GM12878 (cell line): ENCODE results near the gene PSPN. TPM values are rescaled to one million over a fixed set of nuclear protein-coding genes. Genes with fewer than 3 reads are reported as not detected.

Source experiments
- ATAC-seq: fragments of 200-7000 bp; cut with Tn5 transposase; 3 replicates; pipeline ENCODE4 v1.9.1; 2020; ENCODE audit warnings: mild to moderate bottlenecking, moderate library complexity
- BruUV-seq: library from RNA; stranded (reverse); fragments of 400-500 nt; replicated peaks from 2 replicates; lab custom pipeline; 2021; lab: Mats Ljungman, UMichigan
- CTCF ChIA-PET: fragments of 300-600 bp; sonication (Branson Sonifier 250); formaldehyde crosslinking; extraction: SDS; loops from one replicate; lab custom pipeline; 2021; ENCODE audit warnings: inconsistent platforms; lab: Yijun Ruan, JAX
- POLR2A ChIA-PET: fragments of 350-600 bp; formaldehyde crosslinking; extraction: SDS; loops from one replicate; lab custom pipeline; 2021; ENCODE audit warnings: inconsistent platforms; lab: Charles Lee
- RAD21 ChIA-PET: fragments of 300-600 bp; sonication (Branson Sonifier 250); formaldehyde crosslinking; loops from one replicate; lab custom pipeline; 2023; ENCODE audit warnings: antibody characterized with exemption; ENCODE audit not compliant: unreplicated experiment; lab: Charles Lee
- SMC1A ChIA-PET: fragments of 300-600 bp; sonication (Branson Sonifier 250); formaldehyde crosslinking; loops from one replicate; lab custom pipeline; 2023; ENCODE audit not compliant: unreplicated experiment, uncharacterized antibody; lab: Charles Lee
- DNase-seq: peaks from one replicate; pipeline ENCODE4 v3.0.0-alpha.2; 2011; ENCODE audit warnings: low read depth, low spot score
- FAIRE-seq: peaks from 3 replicates; lab custom pipeline; 2011; peaks lifted over from hg19 to GRCh38; lab: Jason Lieb, UNC
- H2AFZ ChIP-seq: 2 replicates; pipeline ENCODE4 v1.6.0; 2011; ENCODE audit warnings: low read depth, low read length, control low read depth; ENCODE audit not compliant: control insufficient read depth
- H3K27ac ChIP-seq: 2 replicates; pipeline ENCODE4 v1.5.1; 2011; ENCODE audit warnings: control low read depth; ENCODE audit not compliant: control insufficient read depth, insufficient read depth
- H3K27me3 ChIP-seq, 2 experiments: replicated peaks in 1 of 2; 2 replicates each; pipeline versions ENCODE4 v1.6.0 to v1.6.1; 2011; ENCODE audit warnings: low read length in 1 of 2; ENCODE audit not compliant: control insufficient read depth in 2 of 2, insufficient read depth in 2 of 2
- H3K36me3 ChIP-seq, 2 experiments: 2 replicates each; pipeline ENCODE4 v1.5.1; 2011; ENCODE audit warnings: low read length in 1 of 2; ENCODE audit not compliant: control insufficient read depth in 2 of 2, insufficient read depth in 2 of 2
- H3K4me1 ChIP-seq: 2 replicates; pipeline ENCODE4 v1.6.1; 2011; ENCODE audit warnings: mild to moderate bottlenecking, low read length, moderate library complexity, mixed read lengths; ENCODE audit not compliant: control insufficient read depth, insufficient read depth
- H3K4me2 ChIP-seq: 2 replicates; pipeline ENCODE4 v1.6.0; 2011; ENCODE audit warnings: control low read depth; ENCODE audit not compliant: control insufficient read depth, insufficient read depth
- H3K4me3 ChIP-seq: fragments of 200-600 bp; sonication (generic); 2 replicates; pipeline ENCODE4 v1.5.1; 2016
- H3K79me2 ChIP-seq: 2 replicates; pipeline ENCODE4 v1.6.0; 2011; ENCODE audit warnings: low read length; ENCODE audit not compliant: control insufficient read depth, insufficient read depth
- H3K9ac ChIP-seq: 2 replicates; pipeline ENCODE4 v1.8.0; 2011; ENCODE audit warnings: low read length, control low read depth, mixed read lengths; ENCODE audit not compliant: control insufficient read depth, insufficient read depth
- H3K9me3 ChIP-seq: replicated peaks from 3 replicates; pipeline ENCODE4 v1.5.1; 2011; ENCODE audit warnings: mild to moderate bottlenecking, low read length; ENCODE audit not compliant: control insufficient read depth, insufficient read depth
- H4K20me1 ChIP-seq: 2 replicates; pipeline ENCODE4 v1.6.0; 2011; ENCODE audit not compliant: control insufficient read depth, insufficient read depth
- MXI1 ChIP-seq: fragments of 150-350 bp; IDR thresholded peaks from 2 replicates; pipeline ENCODE4 v1.6.1; 2011; ENCODE audit warnings: low read depth, mild to moderate bottlenecking, inconsistent platforms, low read length, improper control_type of control experiment
- MYC ChIP-seq: IDR thresholded peaks from 2 replicates; pipeline ENCODE4 v1.6.1; 2011; ENCODE audit warnings: mild to moderate bottlenecking, low read length, moderate library complexity, inconsistent platforms; ENCODE audit not compliant: insufficient read depth, insufficient replicate concordance, insufficient read length, severe bottlenecking
- RELA ChIP-seq: fragments of 450-650 bp; IDR thresholded peaks from 2 replicates; pipeline ENCODE4 v1.8.0; 2014; ENCODE audit warnings: borderline replicate concordance; ENCODE audit not compliant: partially characterized antibody
- WGBS: methylation state at CpG from one replicate; pipeline ENCODE4 v1.1.6; 2016; ENCODE audit warnings: low lambda C conversion rate; ENCODE audit not compliant: insufficient replicate concordance, insufficient coverage; ENCODE audit errors: missing lambda C conversion rate; 5-methylcytosine and 5-hydroxymethylcytosine counted together
- in situ Hi-C: fragments of 300-500 bp; cut with MboI; formaldehyde crosslinking; loops from 9 replicates; pipeline ENCODE4 v1.14.3; 2018; ENCODE audit warnings: mixed read lengths
- intact Hi-C: fragments of 100-400 bp; cut with micrococcal nuclease; formaldehyde crosslinking; loops from one replicate; pipeline ENCODE4 v1.14.2; 2022; ENCODE audit not compliant: unreplicated experiment
- polyA plus RNA-seq, 11 experiments: library from polyadenylated mRNA; depleted of rRNA in 4 of 11; unstranded in 6 of 11; stranded (reverse) in 5 of 11; fragments of >200 nt; fragmentation: Nextera tagmentation in 4 of 11; fragmentation: Illumina TruSeq in 1 of 11; extraction: Ambion mirVana in 4 of 11; extraction: Trizol in 1 of 11; gene quantifications; 1 replicate in 1 of 11; 2 replicates in 10 of 11; pipeline versions ENCODE4 v1.2.1 to v1.2.3, GENCODE V29; 2011 to 2016; ENCODE audit warnings: inconsistent platforms in 2 of 11, missing spikeins in 2 of 11, low read depth in 1 of 11
- total RNA-seq, 4 experiments: library from RNA; depleted of rRNA in 3 of 4; stranded (reverse); fragments of >200 nt in 3 of 4; fragmentation: Illumina TruSeq in 1 of 4; extraction: Trizol in 1 of 4; gene quantifications; 2 replicates each; pipeline versions ENCODE4 v1.2.1 to v1.2.3, GENCODE V29; 2013 to 2021
- TF ChIP-seq, protein P1 (sequence below): fragments of 450-650 bp; IDR thresholded peaks from 2 replicates; pipeline ENCODE4 v1.6.1; 2017; ENCODE audit warnings: mild to moderate bottlenecking, moderate library complexity

Gene PSPN
- total and polyA plus RNA-seq, 10 of the 15 experiments (the other 5 are each of a cell fraction or from before 2014, with no cell fraction given): 0.27 to 1.2 (median 0.66) TPM

DNA sequence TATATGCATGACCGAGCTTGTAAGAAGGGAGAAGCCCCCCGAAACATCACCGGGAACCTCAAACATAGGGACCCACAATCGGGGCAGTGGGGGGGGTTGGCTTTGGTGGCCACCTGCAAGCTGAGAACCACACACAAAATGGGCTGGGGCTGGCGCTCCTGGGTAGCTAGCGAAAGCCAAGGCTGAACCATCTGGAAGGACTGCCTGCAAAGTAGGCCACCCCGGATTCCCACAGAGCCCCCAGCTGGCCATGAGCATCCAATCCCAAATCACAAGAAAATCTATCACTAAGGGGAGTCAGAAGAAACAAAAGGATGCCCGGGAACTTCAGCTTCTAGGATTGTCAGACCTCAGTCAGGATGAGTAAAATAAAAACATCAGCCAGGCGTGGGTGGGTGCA, 2.8 kb upstream of the PSPN start:
- H3K9ac ChIP-seq: no peak overlapping the region
- no peaks in the 10 kb centered on the region for H3K4me1 ChIP-seq
- 91% methylated on average over 9 of the region's 9 CpGs for WGBS
- POLR2A ChIA-PET: no interaction called here
- H3K36me3 ChIP-seq: peaks cover 21 to 26% of the 10 kb centered on the region in 2 experiments
- H3K27ac ChIP-seq: no peak overlapping the region
- ATAC-seq (no peak), FAIRE-seq (no peak), DNase-seq (no peak)
- CTCF ChIA-PET: no interaction called here
- BruUV-seq: no TSS peak
- H2AFZ ChIP-seq: no peak overlapping the region
- H3K4me3 ChIP-seq: no peak overlapping the region
- RAD21 ChIA-PET: no interaction called here
- SMC1A ChIA-PET: no interaction called here
- H4K20me1 ChIP-seq: no peaks in the 10 kb centered on the region
- H3K9me3 ChIP-seq: peaks cover 1% of the 10 kb centered on the region; the same call in 1 of the 3 replicates
- intact Hi-C loops: no loop called here
- in situ Hi-C loops: no loop called here
- no peaks in the 10 kb centered on the region for H3K27me3 ChIP-seq
- no peak overlapping the region for H3K4me2 ChIP-seq
- H3K79me2 ChIP-seq: no peaks in the 10 kb centered on the region; the same call in 1 of the 2 replicates
- TF ChIP-seq MXI1: no peak
- TF ChIP-seq MYC: no peak
- TF ChIP-seq, protein P1, sequence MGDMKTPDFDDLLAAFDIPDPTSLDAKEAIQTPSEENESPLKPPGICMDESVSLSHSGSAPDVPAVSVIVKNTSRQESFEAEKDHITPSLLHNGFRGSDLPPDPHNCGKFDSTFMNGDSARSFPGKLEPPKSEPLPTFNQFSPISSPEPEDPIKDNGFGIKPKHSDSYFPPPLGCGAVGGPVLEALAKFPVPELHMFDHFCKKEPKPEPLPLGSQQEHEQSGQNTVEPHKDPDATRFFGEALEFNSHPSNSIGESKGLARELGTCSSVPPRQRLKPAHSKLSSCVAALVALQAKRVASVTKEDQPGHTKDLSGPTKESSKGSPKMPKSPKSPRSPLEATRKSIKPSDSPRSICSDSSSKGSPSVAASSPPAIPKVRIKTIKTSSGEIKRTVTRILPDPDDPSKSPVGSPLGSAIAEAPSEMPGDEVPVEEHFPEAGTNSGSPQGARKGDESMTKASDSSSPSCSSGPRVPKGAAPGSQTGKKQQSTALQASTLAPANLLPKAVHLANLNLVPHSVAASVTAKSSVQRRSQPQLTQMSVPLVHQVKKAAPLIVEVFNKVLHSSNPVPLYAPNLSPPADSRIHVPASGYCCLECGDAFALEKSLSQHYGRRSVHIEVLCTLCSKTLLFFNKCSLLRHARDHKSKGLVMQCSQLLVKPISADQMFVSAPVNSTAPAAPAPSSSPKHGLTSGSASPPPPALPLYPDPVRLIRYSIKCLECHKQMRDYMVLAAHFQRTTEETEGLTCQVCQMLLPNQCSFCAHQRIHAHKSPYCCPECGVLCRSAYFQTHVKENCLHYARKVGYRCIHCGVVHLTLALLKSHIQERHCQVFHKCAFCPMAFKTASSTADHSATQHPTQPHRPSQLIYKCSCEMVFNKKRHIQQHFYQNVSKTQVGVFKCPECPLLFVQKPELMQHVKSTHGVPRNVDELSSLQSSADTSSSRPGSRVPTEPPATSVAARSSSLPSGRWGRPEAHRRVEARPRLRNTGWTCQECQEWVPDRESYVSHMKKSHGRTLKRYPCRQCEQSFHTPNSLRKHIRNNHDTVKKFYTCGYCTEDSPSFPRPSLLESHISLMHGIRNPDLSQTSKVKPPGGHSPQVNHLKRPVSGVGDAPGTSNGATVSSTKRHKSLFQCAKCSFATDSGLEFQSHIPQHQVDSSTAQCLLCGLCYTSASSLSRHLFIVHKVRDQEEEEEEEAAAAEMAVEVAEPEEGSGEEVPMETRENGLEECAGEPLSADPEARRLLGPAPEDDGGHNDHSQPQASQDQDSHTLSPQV: no peak
- TF ChIP-seq RELA: no peak
